Hepatocyte (in vitro differentiated cells): ENCODE data around the gene GADD45B. TPM values are rescaled to one million over a fixed set of nuclear protein-coding genes. Genes with fewer than 3 reads are reported as not detected.

Experiments
- DNase-seq: peaks from one replicate; pipeline ENCODE4 v3.0.0-alpha.2; 2016; ENCODE audit warnings: low spot score
- H2AFZ ChIP-seq: fragments of 200-600 bp; sonication (generic); 2 replicates; pipeline ENCODE4 v1.6.0; 2016; ENCODE audit warnings: antibody characterized with exemption, mild to moderate bottlenecking
- H3K27ac ChIP-seq: fragments of 200-600 bp; sonication (generic); 2 replicates; pipeline ENCODE4 v1.5.1; 2016; ENCODE audit warnings: mild to moderate bottlenecking
- H3K27me3 ChIP-seq: fragments of 200-600 bp; sonication (generic); 2 replicates; pipeline ENCODE4 v1.6.1; 2016
- H3K36me3 ChIP-seq: fragments of 200-600 bp; sonication (generic); replicated peaks from 2 replicates; pipeline ENCODE4 v1.5.1; 2016; ENCODE audit warnings: low read depth; ENCODE audit not compliant: insufficient read depth
- H3K4me1 ChIP-seq: fragments of 200-600 bp; sonication (generic); 2 replicates; pipeline ENCODE4 v1.5.1; 2016; ENCODE audit warnings: mild to moderate bottlenecking, moderate library complexity; ENCODE audit not compliant: insufficient read depth
- H3K4me2 ChIP-seq: fragments of 200-600 bp; sonication (generic); 2 replicates; pipeline ENCODE4 v1.6.0; 2016
- H3K4me3 ChIP-seq: fragments of 200-600 bp; sonication (generic); 2 replicates; pipeline ENCODE4 v1.5.1; 2016; ENCODE audit warnings: mild to moderate bottlenecking
- H3K79me2 ChIP-seq: fragments of 200-600 bp; sonication (generic); 2 replicates; pipeline ENCODE4 v1.6.0; 2017; ENCODE audit warnings: mild to moderate bottlenecking
- H3K9me2 ChIP-seq: fragments of 200-600 bp; sonication (generic); replicated peaks from 2 replicates; pipeline ENCODE4 v1.6.0; 2017; ENCODE audit warnings: mild to moderate bottlenecking; ENCODE audit not compliant: insufficient read depth
- H3K9me3 ChIP-seq: fragments of 200-600 bp; sonication (generic); 2 replicates; pipeline ENCODE4 v1.5.1; 2016; ENCODE audit warnings: low read depth, mild to moderate bottlenecking
- H4K20me1 ChIP-seq: fragments of 200-600 bp; sonication (generic); 2 replicates; pipeline ENCODE4 v1.6.0; 2016; ENCODE audit warnings: mild to moderate bottlenecking; ENCODE audit not compliant: insufficient read depth, poor library complexity, severe bottlenecking
- EZH2 ChIP-seq: fragments of 200-600 bp; sonication (generic); IDR thresholded peaks from 2 replicates; pipeline ENCODE4 v1.6.1; 2016; ENCODE audit warnings: antibody characterized with exemption, mild to moderate bottlenecking, borderline replicate concordance
- EZH2phosphoT487 ChIP-seq: fragments of 200-600 bp; sonication (generic); IDR thresholded peaks from one replicate; pipeline ENCODE4 v1.6.1; 2018; ENCODE audit warnings: antibody characterized with exemption, mild to moderate bottlenecking, low read depth, moderate library complexity; ENCODE audit not compliant: unreplicated experiment, severe bottlenecking
- WGBS: methylation state at CpG from one replicate; pipeline ENCODE4 v1.1.6; 2016; ENCODE audit warnings: low lambda C conversion rate; ENCODE audit errors: missing lambda C conversion rate; 5-methylcytosine and 5-hydroxymethylcytosine counted together
- polyA plus RNA-seq: library from polyadenylated mRNA; unstranded; fragments of >200 nt; fragmentation: Nextera tagmentation; extraction: Ambion mirVana; gene quantifications from 2 replicates; pipeline ENCODE4 v1.2.1, GENCODE V29; 2016
- total RNA-seq: library from RNA; depleted of rRNA; stranded (reverse); fragments of >200 nt; gene quantifications from 2 replicates; pipeline ENCODE4 v1.2.3, GENCODE V29; 2014
- TF ChIP-seq, protein P1 (sequence below): fragments of 200-600 bp; sonication (generic); IDR thresholded peaks from 2 replicates; pipeline ENCODE4 v1.5.1; 2016; ENCODE audit warnings: antibody characterized with exemption, mild to moderate bottlenecking; ENCODE audit not compliant: poor library complexity

GADD45B gene
- total and polyA plus RNA-seq, 2 experiments from 2014 or later = 126 to 229 TPM

DNA sequence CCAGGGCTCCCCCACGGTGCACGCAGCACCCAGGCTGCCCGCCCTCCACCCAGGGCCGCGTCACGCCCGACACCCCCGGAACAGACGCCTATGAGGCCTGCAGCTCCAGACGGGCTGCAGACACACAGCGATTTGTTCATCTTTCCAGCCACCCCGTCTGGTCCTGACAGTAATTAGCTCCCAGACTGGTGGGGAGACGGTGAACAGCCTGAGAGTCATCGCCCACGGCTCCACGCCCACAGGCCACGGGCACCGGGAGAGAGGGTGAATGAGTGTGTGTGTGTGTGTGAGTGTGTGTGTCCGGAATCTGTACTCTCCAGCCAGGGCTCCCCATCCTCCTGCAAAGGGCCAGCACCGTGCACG lies 18.1 kb downstream of the GADD45B start:
- H4K20me1 ChIP-seq = no peaks in the 10 kb centered on the region
- peak; percentile 49 for DNase-seq
- TF ChIP-seq EZH2 = no peak
- TF ChIP-seq, protein P1, sequence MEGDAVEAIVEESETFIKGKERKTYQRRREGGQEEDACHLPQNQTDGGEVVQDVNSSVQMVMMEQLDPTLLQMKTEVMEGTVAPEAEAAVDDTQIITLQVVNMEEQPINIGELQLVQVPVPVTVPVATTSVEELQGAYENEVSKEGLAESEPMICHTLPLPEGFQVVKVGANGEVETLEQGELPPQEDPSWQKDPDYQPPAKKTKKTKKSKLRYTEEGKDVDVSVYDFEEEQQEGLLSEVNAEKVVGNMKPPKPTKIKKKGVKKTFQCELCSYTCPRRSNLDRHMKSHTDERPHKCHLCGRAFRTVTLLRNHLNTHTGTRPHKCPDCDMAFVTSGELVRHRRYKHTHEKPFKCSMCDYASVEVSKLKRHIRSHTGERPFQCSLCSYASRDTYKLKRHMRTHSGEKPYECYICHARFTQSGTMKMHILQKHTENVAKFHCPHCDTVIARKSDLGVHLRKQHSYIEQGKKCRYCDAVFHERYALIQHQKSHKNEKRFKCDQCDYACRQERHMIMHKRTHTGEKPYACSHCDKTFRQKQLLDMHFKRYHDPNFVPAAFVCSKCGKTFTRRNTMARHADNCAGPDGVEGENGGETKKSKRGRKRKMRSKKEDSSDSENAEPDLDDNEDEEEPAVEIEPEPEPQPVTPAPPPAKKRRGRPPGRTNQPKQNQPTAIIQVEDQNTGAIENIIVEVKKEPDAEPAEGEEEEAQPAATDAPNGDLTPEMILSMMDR = no peak
- TF ChIP-seq EZH2phosphoT487 = no peak
- no peaks in the 10 kb centered on the region for H3K36me3 ChIP-seq
- no peak overlapping the region for H2AFZ ChIP-seq
- no peaks in the 10 kb centered on the region for H3K9me2 ChIP-seq
- H3K4me3 ChIP-seq = peak overlapping the region; percentile 38
- peak overlapping the region; percentile 95 for H3K4me2 ChIP-seq
- no peaks in the 10 kb centered on the region for H3K79me2 ChIP-seq
- 71% methylated on average over 21 of the region's 21 CpGs for WGBS
- peaks cover 25% of the 10 kb centered on the region for H3K4me1 ChIP-seq
- H3K27ac ChIP-seq = peak overlapping the region; percentile 88
- H3K27me3 ChIP-seq = peaks cover 9% of the 10 kb centered on the region
- H3K9me3 ChIP-seq = no peaks in the 10 kb centered on the region

DNA sequence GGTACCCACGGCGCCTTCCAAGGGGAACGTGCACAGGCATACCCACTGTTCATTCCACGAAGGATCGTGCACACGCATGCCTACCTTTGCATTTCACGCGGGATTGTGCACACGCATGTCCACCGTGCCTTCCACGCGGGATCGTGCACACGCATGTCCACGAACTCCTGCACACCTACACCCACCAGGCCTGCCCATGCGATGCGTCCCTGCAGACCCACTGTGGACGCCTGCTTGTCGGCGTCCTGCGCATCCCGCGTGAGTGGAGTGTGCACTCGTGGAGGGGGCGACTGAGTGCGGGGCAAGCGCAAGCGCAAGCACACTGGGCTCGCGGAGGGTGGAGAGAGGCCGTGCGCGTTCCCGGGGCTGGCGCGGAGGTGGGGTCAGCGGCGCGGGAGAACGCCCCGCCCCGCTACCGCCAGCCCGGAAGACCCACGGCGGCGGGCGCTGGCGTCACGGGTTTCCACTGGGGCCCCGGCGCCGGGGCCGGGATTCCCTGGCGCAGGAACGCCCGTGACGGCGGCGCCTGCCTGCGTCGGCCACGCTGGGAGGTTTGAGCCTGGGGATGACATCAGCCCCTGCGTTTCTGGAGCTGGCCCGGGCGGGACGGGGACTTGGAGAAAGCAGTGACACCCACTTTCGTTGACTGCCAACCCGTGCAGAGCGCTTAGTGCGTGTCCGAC lies 18.7 kb downstream of the GADD45B start:
- DNase-seq = peak; percentile 93
- Histone ChIP-seq H3K27ac (peak overlapping the region; percentile 88), H3K27me3 (peaks cover 6% of the 10 kb centered on the region), H3K4me2 (peak overlapping the region; percentile 95), H3K79me2 (no peaks in the 10 kb centered on the region), H4K20me1 (no peaks in the 10 kb centered on the region), H3K9me3 (no peaks in the 10 kb centered on the region), H2AFZ (peak overlapping the region; percentile 61), H3K4me1 (peaks cover 25% of the 10 kb centered on the region), H3K4me3 (peak overlapping the region; percentile 41), H3K36me3 (no peaks in the 10 kb centered on the region), H3K9me2 (no peaks in the 10 kb centered on the region)
- WGBS = 17% methylated on average over 63 of the region's 72 CpGs
- no peak for TF ChIP-seq EZH2phosphoT487
- no peak for TF ChIP-seq EZH2
- TF ChIP-seq, protein P1 = no peak

DNA sequence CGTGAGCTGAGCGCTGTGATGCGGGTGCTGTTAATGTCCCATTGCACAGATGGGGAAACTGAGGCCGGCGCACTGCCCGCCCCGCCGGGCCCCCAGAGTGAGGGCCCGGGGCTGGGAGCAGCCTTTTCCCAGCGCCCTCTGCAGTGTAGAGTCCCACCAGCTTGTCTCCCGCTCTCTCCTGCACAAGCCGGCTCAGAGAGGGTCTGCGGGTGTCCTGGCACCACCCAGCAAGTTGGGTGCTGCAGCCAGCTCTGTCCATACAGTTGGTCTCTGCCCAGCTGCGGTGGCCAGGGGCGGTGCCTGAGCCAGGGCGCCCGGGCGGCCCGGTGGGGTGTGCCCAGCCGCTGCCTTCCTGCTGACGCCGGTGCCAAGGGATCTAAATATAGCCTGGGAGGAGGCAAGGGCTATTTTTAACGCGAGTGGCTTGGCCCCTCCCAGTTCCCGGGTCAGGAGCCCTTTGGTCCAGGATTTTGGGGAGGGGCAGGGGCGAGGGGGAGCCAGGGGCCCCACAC lies 19.3 kb downstream of the GADD45B start:
- Histone ChIP-seq H3K9me3 (no peaks in the 10 kb centered on the region), H3K4me2 (peak overlapping the region; percentile 95), H3K4me3 (peak overlapping the region; percentile 41), H3K4me1 (peaks cover 25% of the 10 kb centered on the region), H3K27ac (peak overlapping the region; percentile 88), H3K36me3 (no peaks in the 10 kb centered on the region), H3K9me2 (no peaks in the 10 kb centered on the region), H2AFZ (peak overlapping the region; percentile 48), H3K27me3 (peaks cover under 1% of the 10 kb centered on the region), H3K79me2 (no peaks in the 10 kb centered on the region), H4K20me1 (no peaks in the 10 kb centered on the region)
- TF ChIP-seq EZH2 = no peak
- TF ChIP-seq, protein P1 = no peak
- no peak for TF ChIP-seq EZH2phosphoT487
- 15% methylated on average over 25 of the region's 26 CpGs for WGBS
- peak; percentile 84 for DNase-seq
